ENCODE data around the gene SEMA3E.

The SEMA3E gene

DNA sequence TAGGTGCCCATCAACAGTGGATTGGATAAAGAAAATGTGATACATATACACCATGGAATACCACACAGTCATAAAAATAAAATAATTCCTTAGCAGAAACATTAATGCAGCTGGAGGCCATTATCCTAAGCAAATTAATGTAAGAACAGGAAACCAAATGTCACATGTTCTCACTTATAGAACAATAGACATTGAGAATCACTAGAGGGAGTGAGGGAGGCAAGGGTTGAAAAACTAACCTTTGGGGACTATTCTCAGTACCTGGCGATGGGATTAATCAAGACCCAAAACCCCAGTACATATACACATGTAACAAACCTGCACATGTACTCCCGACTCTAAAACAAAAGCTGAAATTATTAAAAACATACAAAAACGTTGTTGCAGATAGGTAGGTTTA is 222.6 kb downstream of the SEMA3E start:
- no peaks in the 10 kb centered on the region for H3K9me3 ChIP-seq (replicated peaks in 1 of 11)
- H3K36me3 ChIP-seq: no peaks in the 10 kb centered on the region
- TF ChIP-seq Cebpa-rat (IDR thresholded peaks at IDR 0.05): no peak
- no peak overlapping the region for H3K27ac ChIP-seq
- H3K4me2 ChIP-seq: no peak overlapping the region
- no peak overlapping the region for H3K9ac ChIP-seq
- no peaks in the 10 kb centered on the region for H4K20me1 ChIP-seq
- H3K4me1 ChIP-seq: no peaks in the 10 kb centered on the region
- H3K27me3 ChIP-seq: no peaks in the 10 kb centered on the region
- no peak overlapping the region for H3K4me3 ChIP-seq

DNA sequence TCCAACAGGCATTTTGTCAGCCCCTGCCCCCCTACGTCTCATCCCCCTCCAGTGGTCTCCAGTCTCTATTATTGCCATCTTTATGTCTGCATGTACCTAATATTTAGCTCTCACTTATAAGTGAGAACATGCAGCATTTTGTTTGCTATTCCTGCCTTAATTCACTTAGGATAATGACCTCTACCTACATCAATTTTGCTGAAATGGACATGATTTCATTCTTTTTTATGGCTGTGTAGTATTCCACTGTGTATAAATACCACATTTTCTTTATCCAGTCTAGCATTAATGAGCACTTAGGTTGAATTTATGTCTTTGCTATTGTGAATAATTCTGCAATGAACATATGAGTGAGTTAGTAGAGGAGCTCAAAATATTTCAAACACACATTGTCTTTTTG is 229.9 kb downstream of the SEMA3E start:
- Histone ChIP-seq H3K27me3 (no peaks in the 10 kb centered on the region), H3K4me3 (no peak overlapping the region), H3K36me3 (no peaks in the 10 kb centered on the region), H3K9ac (no peak overlapping the region), H3K4me2 (no peak overlapping the region), H3K27ac (no peak overlapping the region), H4K20me1 (no peaks in the 10 kb centered on the region), H3K4me1 (no peaks in the 10 kb centered on the region), H3K9me3 (replicated peaks in 1 of 11) (no peaks in the 10 kb centered on the region)
- TF ChIP-seq Cebpa-rat (IDR thresholded peaks at IDR 0.05): no peak

DNA sequence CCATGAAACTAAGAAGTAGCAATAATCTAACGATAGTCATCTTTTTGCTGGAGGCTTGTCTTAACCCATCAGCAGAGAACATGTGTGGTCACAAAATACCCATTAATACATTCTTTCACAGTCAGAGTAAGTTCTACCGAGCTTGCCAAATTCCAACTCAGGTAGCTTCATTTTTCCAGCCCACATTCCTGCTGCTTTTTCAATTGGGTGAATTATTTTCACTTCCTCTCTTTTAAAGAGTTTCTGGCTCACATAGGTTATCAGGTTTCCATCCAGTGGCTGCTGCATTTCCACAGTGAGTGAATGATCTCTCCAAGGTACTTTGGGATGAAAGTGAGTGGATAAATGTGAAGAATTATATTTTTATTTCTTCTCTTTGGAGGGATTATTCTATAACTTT is 233.1 kb downstream of the SEMA3E start:
- H3K27ac ChIP-seq: no peak overlapping the region
- no peaks in the 10 kb centered on the region for H4K20me1 ChIP-seq
- TF ChIP-seq Cebpa-rat (IDR thresholded peaks at IDR 0.05): no peak
- H3K27me3 ChIP-seq: no peaks in the 10 kb centered on the region
- H3K9ac ChIP-seq: no peak overlapping the region
- no peaks in the 10 kb centered on the region for H3K36me3 ChIP-seq
- no peak overlapping the region for H3K4me2 ChIP-seq
- no peaks in the 10 kb centered on the region for H3K4me1 ChIP-seq
- no peaks in the 10 kb centered on the region for H3K9me3 ChIP-seq (replicated peaks in 1 of 11)
- no peak overlapping the region for H3K4me3 ChIP-seq

DNA sequence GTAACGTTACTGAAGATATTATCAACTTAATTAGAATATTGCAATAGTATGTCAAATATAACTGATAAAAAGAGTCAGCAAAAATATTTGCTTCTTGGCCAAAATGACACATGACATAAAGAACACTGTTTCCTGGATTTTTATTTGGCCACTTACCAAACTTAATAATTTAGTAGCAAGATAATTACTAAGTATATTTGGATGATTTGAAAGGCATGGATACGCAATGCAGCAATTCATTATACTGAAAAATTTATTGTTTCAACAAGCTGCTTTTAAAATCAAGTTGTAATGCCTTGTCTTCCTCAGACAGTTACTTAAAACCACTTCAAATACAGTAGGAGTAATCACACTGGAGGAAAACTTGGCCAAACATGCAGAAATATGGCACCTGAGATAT is 234.0 kb downstream of the SEMA3E start:
- Histone ChIP-seq H3K4me1 (no peaks in the 10 kb centered on the region), H3K4me3 (no peak overlapping the region), H4K20me1 (no peaks in the 10 kb centered on the region), H3K27me3 (no peaks in the 10 kb centered on the region), H3K27ac (no peak overlapping the region), H3K36me3 (no peaks in the 10 kb centered on the region), H3K9me3 (replicated peaks in 1 of 11) (no peaks in the 10 kb centered on the region), H3K9ac (no peak overlapping the region), H3K4me2 (no peak overlapping the region)
- TF ChIP-seq Cebpa-rat (IDR thresholded peaks at IDR 0.05): no peak

DNA sequence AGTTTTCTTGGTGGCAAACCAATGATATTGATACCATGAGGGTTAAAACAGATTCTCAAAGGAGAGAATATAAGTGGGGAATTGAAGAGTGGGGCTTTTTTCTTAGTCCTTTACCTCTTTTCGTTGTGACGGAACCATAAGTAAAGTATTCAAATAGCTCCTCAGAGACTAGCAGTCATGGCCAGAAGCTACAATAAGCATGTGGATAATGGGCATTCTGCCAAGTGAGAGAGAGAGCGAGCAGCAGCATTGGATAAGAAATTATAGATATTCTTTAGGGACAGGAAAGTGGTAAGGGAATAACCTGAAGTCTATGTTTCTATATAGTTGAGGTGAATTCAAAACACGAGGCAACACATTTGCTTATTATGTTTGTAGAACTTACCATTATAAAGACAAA is 235.1 kb downstream of the SEMA3E start:
- Histone ChIP-seq H3K4me3 (no peak overlapping the region), H3K27ac (no peak overlapping the region), H3K27me3 (no peaks in the 10 kb centered on the region), H3K9ac (no peak overlapping the region), H4K20me1 (no peaks in the 10 kb centered on the region), H3K9me3 (replicated peaks in 1 of 11) (no peaks in the 10 kb centered on the region), H3K4me1 (no peaks in the 10 kb centered on the region), H3K36me3 (no peaks in the 10 kb centered on the region), H3K4me2 (no peak overlapping the region)
- no peak for TF ChIP-seq Cebpa-rat (IDR thresholded peaks at IDR 0.05)

DNA sequence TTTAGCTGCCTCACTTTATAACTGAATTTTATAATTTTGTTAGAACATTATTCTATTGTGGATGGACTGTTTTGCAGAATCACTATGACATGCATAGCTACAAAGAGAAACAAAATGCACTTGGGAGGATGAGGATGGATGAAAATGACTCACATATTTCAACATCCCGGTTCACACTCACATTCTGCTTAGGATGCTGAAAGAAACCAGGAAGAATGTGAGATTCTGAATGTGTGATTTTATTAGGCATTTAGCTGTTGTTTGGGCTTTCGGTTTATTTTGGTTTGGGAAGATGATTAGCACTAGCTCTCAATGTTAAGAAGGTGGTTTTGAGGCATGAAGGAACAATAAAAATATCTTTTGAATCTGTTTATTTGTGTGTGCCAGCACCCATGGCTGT is 235.5 kb downstream of the SEMA3E start:
- no peak overlapping the region for H3K4me3 ChIP-seq

GRCh38 chr7:83410989-83411591 is 237.8 kb downstream of the SEMA3E start:
- Histone ChIP-seq H3K4me3 (no peak overlapping the region), H3K27ac (no peak overlapping the region), H4K20me1 (no peaks in the 10 kb centered on the region), H3K9ac (no peak overlapping the region), H3K36me3 (no peaks in the 10 kb centered on the region), H3K9me3 (replicated peaks in 1 of 11) (no peaks in the 10 kb centered on the region), H3K4me1 (no peaks in the 10 kb centered on the region), H3K4me2 (no peak overlapping the region), H3K27me3 (no peaks in the 10 kb centered on the region)
- no peak for TF ChIP-seq Cebpa-rat (IDR thresholded peaks at IDR 0.05)

More for the DNA sequence above, 235.5 kb downstream of the SEMA3E start:
- Histone ChIP-seq H3K9ac (no peak overlapping the region), H3K4me1 (no peaks in the 10 kb centered on the region), H3K4me2 (no peak overlapping the region), H4K20me1 (no peaks in the 10 kb centered on the region), H3K27ac (no peak overlapping the region), H3K27me3 (no peaks in the 10 kb centered on the region), H3K36me3 (no peaks in the 10 kb centered on the region), H3K9me3 (replicated peaks in 1 of 11) (no peaks in the 10 kb centered on the region)
- TF ChIP-seq Cebpa-rat (IDR thresholded peaks at IDR 0.05): no peak

DNA sequence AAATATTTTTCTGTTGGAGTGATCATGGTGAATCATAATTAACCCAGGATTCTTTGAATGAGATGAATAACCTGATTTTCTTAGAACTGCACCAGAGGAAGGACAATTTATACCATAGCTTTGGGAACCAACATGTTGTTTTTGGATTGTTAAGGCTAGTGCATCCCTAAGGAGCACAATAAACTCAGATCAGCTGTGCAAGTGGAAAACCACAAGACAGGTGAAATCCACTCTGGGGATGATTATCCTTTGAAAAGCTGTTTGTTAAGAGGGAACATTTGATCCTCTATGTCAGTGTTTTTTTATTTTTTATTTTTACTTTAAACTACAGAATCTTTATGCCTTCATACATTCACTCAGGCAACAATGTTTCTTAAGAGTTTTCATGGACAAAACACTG is 254.2 kb downstream of the SEMA3E start:
- no peaks in the 10 kb centered on the region for H3K27me3 ChIP-seq
- H4K20me1 ChIP-seq: no peaks in the 10 kb centered on the region
- H3K9me3 ChIP-seq (replicated peaks in 1 of 11): no peaks in the 10 kb centered on the region
- H3K27ac ChIP-seq: no peak overlapping the region
- no peak overlapping the region for H3K4me3 ChIP-seq
- no peaks in the 10 kb centered on the region for H3K36me3 ChIP-seq
- no peak for TF ChIP-seq Cebpa-rat (IDR thresholded peaks at IDR 0.05)
- no peak overlapping the region for H3K9ac ChIP-seq
- H3K4me1 ChIP-seq: no peaks in the 10 kb centered on the region
- H3K4me2 ChIP-seq: no peak overlapping the region

DNA sequence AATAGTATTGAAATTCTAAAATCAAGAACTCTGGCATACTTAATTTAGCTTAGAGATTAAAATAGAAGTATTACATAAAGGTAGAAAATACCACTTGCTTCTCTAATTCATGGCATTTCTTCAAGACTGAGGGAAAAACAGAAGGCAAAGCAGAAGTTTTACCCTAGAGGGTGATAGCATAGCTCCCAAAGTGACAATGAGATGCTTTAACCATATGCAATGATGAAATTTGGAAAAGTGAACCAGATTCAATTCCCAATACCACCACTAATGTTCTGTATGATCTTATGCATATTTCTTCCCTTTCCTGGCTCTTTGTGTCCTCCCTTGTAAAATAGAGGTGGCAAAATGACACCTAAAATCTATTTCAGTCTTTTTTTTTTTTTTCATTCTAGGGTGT is 260.5 kb downstream of the SEMA3E start:
- Histone ChIP-seq H3K9ac (no peak overlapping the region), H3K27ac (no peak overlapping the region), H3K36me3 (no peaks in the 10 kb centered on the region), H3K27me3 (no peaks in the 10 kb centered on the region), H3K4me1 (no peaks in the 10 kb centered on the region), H3K9me3 (replicated peaks in 1 of 11) (no peaks in the 10 kb centered on the region), H4K20me1 (no peaks in the 10 kb centered on the region), H3K4me2 (no peak overlapping the region), H3K4me3 (no peak overlapping the region)
- no peak for TF ChIP-seq Cebpa-rat (IDR thresholded peaks at IDR 0.05)

DNA sequence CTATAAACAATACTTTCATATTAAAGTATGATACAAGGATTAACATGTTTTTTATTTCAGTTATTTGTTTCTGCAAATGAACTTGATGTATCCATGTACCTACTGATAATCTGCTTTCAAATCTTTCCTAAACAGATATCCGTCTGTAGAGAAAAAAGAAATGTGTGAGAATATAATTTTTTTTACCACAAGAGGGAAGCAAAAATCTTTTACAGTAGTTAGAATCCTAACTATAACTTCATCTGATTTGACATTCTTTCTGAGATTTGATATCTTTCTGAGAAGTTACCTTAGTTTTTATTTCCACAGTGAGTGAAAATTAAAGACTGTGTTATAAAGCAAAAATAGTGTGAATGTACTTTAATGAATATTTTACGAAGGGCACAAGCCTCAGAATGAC is 282.3 kb downstream of the SEMA3E start:
- no peak overlapping the region for H3K4me2 ChIP-seq
- no peak for TF ChIP-seq Cebpa-rat (IDR thresholded peaks at IDR 0.05)
- H4K20me1 ChIP-seq: no peaks in the 10 kb centered on the region

More for the DNA sequence above, 282.3 kb downstream of the SEMA3E start:
- Histone ChIP-seq H3K4me3 (no peak overlapping the region), H3K9me3 (replicated peaks in 1 of 11) (no peaks in the 10 kb centered on the region), H3K4me1 (no peaks in the 10 kb centered on the region), H3K36me3 (no peaks in the 10 kb centered on the region), H3K27ac (no peak overlapping the region), H3K9ac (no peak overlapping the region), H3K27me3 (no peaks in the 10 kb centered on the region)

All from BLaER1 treated with 17β-estradiol and CSF1 and Interleukin-3, amounts not matched to agents 10 nM and 100 nM (cell line).